HG02678 (cell line): Measurements from ENCODE around the gene OR51D1.

ENCODE experiments used
- ATAC-seq: cut with Tn5 transposase; IDR thresholded peaks from one replicate; pipeline ENCODE4 v1.9.1; 2021; ENCODE audit warnings: mild to moderate bottlenecking, moderate library complexity; ENCODE audit not compliant: unreplicated experiment

The OR51D1 gene

DNA sequence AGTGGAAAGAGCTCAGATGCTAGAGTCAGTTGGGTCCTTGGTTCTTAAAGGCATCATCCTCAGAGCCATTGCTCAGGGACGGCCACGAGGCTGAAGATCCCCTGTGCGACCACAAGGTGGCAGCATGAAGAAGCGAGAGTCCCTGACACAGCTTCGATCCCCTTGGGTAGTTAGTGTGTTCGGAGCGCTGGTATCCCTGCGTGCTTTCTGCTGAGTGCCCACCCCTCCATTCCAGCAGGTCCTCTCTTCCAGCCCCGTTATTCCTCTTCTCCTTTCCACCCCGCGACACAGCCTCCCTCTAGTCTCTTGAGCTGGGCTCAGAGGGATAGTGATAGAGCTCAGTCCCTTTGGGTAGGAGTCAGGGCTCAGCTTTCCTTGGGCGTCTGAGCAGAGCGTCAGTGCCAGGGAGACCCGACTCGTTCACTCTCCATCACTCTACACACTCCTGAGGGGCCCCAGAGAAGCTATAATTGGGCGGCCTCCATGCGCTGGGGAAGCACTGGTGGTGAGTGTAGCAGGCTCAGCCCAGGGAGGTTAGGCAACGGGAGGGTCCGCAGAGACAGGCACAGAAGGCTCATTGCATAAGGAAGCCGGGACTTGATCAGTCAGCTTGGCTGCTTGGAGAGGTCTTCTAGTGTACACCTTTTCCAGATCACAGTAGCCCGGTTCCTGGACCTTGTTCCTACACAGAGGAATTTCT lies at the start of gene OR51D1:
TSS of gene OR51D1 (plus strand) at position 516 of the 700 bp plus-strand sequence. CDS start 2,314 bp downstream, outside the sequence.
- ATAC-seq: peak; percentile 98

DNA sequence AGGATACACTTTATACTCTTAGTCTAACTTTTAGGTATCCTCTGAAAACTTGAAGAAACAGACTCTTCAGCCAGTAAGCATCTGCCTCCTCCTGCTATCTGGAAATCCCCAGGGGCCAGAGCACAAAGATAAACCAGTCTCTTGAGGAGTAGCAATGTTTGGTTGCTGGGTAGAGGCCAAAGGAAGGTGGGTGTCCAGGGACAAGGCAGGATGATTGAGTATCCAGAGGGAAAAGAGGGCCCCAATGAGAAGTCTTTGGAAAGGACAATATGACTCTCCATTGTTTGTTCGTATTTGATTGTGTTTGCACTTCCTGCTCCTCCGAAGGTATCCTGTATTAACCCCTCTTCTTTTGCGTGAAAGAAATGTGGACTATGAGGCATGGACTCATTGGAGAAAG lies 48.3 kb upstream of the OR51D1 start:
- ATAC-seq: no peak

DNA sequence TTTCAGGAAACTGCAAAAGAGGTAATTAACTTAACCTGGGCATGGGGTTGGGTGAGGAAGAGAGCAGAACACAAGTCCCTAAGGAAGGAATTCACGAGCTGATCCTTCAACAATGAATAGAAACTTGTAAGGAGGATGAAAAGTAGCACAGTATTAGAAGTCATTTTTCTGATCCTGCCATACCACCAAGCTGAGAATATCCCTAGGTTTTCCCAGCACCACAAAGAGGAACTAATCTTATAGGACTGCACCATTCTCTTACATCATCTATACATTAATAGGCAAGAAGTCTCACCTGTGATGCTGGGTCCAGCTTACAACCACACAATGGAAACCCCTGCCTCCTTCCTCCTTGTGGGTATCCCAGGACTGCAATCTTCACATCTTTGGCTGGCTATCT lies 43.5 kb upstream of the OR51D1 start, which contains the start of gene OR52I1:
TSS of gene OR52I1 (plus strand) at position 301 of the 400 bp plus-strand sequence. CDS start at position 301, 0 bp downstream.
- no peak for ATAC-seq

GRCh38 chr11:4605057-4605456 lies 32.2 kb upstream of the OR51D1 start:
- no peak for ATAC-seq

- ATAC-seq: no peak
These were observed 30.9 kb upstream of the OR51D1 start for GRCh38 chr11:4606231-4607015.

DNA sequence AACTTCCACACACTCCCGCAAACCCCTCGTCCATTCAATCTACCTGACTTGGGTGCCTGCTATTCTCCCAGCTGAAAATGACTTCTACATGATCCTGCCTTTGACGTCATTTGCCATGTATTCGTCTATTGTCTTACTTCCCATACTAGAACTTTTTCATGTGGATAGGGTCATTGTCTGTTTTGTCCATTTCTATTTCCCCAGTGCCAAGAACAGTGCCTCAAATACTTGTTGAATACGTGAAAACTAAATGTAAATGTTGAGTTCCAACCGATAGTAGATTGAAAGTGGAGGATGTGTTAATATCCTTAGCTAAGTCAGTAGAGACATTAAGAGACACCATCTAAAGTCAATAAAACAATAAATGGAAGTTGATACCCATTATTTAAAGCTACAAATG lies 30.2 kb upstream of the OR51D1 start:
- no peak for ATAC-seq

- ATAC-seq: peak; percentile 100
These were observed 29.3 kb upstream of the OR51D1 start, which contains the start of gene TRIM68 for GRCh38 chr11:4607781-4608666. TRIM68 (minus strand) TSS chr11:4608231; CDS start chr11:4605504, 2,727 bp downstream.

- ATAC-seq: no peak
These were observed 26.9 kb upstream of the OR51D1 start for GRCh38 chr11:4610258-4610935.

- no peak for ATAC-seq
These were observed 25.3 kb upstream of the OR51D1 start for GRCh38 chr11:4611986-4612385.

- no peak for ATAC-seq
These were observed 21.3 kb upstream of the OR51D1 start for GRCh38 chr11:4615856-4616444.

DNA sequence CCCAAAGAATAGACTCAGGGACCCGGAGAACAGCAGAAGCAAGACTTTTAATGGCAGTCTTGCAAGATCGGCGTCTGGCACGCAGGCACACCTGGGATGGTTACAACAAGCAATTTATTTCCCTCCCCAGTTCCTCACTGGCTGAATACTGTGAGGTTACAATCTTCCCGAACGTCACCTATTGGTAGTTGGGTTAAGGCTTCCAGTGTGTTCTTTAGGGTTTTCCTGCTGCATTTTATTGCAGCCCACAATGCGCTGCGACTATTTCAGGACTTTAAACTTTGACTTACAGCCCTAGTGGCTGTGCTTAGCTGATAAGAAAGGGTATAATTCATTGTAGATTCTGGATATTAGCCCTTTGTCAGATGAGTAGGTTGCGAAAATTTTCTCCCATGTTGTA lies 17.8 kb upstream of the OR51D1 start:
- no peak for ATAC-seq

DNA sequence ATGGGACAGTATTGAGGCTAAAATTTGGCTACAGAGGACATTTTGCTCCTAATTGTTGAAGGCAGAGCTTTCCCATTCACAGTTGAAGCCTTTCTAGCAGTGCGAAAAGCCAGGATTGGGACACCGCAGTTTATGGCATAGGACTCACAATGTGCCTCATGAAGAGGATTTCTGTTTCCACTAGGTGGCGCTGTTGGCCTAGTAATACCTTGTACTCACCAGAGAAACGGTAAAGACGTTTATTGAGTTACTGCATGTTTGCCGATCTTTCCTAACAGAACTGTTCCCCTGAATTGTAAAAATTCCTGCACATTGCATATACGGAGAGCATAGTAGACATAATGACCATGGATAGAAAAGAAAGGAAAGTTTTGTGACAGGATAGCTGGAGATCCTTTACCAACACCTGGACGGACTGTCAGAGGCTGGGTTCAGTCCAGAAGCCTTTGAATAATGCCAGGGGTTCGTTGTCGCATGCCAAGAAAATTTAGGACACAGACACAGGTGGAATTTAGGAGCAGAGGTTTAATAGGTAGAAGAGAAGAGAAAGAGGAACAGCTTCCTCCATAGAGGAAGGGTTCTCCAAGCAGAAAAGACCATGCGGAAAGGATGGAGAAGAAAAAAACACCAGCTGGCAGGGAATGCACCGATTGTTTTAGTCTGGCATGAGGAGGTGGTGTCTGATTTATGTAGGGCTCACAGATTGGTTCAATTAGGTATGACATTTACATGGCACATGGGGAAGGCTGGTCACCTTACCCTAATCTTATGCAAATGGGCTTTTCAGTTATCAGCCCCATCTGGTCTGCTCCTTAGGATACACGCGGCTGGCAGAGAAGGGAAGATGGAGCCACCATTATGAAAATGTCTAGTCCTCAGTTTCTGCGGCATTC lies 10.8 kb upstream of the OR51D1 start:
- ATAC-seq: peak; percentile 50

- no peak for ATAC-seq
These were observed 1.1 kb upstream of the OR51D1 start for GRCh38 chr11:4636136-4636535.

DNA sequence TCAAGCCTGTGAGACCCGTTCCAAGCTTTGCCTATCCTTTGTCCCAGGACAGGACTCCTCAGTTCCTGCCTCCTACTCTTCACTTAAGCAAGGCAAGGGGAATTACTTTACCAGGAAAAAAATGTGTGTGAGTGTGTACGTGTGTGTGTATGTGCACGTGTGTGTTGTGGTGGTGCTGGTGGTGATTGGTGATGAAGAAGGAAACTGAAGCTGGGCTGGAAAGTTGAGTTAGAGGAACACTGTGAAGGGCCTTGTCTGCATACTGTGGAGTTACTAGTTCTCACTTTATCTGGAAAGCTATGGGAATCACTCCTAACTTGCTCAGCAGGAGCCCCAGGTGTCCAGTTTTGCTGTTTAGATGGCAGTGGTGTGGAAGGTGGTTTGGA lies 378 bp downstream of the OR51D1 start:
- ATAC-seq: no peak

- no peak for ATAC-seq
These were observed 2.7 kb downstream of the OR51D1 start for GRCh38 chr11:4639931-4640330.

DNA sequence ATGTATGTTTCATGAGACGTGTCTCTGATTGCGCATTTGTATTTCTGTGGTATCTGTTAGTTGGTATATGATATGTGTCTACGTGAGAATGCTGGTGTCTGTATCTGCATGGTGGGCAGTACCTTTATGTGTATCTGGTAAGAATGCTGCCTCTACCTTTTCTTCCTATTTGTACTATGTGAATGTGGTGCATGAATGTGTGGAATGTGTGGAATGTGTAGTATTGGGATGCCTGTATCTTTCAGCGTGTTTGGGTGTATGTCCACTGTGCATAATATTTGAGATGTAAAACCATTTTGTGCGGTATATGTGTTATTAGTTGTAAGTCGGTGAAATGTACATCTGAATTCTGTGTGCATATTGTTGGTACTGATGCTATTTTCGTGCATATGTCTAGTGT lies 4.2 kb downstream of the OR51D1 start:
- no peak for ATAC-seq

DNA sequence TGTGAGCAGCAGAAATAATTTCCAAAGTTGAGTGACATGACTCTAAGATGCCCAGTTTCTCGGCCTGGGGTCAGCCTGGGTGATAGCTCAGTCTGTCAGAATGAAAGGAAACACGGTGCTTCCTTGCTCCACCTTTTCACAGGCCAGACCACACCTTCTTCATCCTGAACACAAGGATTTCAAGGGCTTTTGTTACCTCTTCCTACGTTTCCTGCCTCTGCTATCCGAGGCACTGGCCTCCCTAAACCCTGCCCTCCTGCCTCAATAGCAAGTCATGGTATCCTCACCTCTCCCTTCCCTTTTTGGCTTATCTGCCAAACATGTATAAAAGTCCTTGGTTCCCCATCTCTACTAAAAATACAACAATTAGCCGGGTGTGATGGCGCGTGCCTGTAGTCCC lies 4.8 kb downstream of the OR51D1 start:
- no peak for ATAC-seq

DNA sequence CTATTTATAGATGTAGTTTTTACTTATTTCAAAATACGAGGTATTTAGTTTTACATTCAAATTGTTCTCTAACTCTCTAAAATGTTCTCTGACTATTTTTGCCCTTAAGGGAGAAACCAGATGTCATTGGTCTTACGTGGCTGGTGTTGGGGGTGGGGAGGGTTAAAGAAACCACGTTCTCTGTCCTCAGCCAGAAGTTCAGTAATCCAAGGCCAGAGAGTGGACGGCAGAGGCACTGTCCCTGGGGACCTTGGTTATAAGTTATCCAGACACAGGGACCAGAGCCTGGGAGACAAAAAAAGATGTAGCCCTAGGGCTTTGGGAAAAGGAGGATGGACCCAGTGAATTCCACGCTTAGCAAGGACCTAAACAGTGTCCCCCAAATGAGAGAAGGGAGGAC lies 5.8 kb downstream of the OR51D1 start:
- no peak for ATAC-seq

DNA sequence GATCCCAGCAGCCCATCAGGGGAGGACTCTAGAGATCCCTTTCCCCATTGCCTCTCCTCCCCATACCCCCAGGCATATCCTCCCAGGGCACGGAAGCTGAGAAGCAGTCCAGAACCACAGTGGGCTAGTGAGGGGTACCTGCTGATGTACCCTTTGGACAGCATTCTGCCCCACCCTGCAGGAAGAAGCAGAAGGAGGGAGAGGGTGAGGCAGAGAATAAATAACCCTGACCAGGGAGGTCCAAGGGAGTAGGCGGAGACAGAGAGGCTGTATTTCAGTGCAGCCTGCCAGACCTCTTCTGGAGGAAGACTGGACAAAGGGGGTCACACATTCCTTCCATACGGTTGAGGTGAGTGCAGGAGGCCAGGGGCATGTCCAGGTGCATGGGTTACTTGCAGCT lies 6.4 kb downstream of the OR51D1 start, which contains the start of gene OR51E1:
TSS of gene OR51E1 (plus strand) at position 301 of the 400 bp plus-strand sequence. CDS start 8,545 bp downstream, outside the sequence.
- ATAC-seq: no peak
